Thyroid gland (tissue), 4 donors: ENCODE data around the gene CDH4. TPM values are rescaled to one million over a fixed set of nuclear protein-coding genes. Genes with fewer than 3 reads are reported as not detected.

Experiments
- DNase-seq, 2 donors: peaks; one replicate each; pipeline ENCODE4 v3.0.0-alpha.2; 2019
- H3K27ac ChIP-seq, 3 donors: fragments of 200-600 bp; sonication (generic); 1 replicate in 2 of 3; 2 replicates in 1 of 3; pipeline ENCODE4 v1.5.1; 2016 to 2019; ENCODE audit warnings: mild to moderate bottlenecking in 1 of 3, moderate library complexity in 1 of 3
- H3K27me3 ChIP-seq: fragments of 200-600 bp; sonication (generic); one replicate; pipeline ENCODE4 v1.5.1; 2019
- H3K36me3 ChIP-seq, 2 donors: fragments of 200-600 bp; sonication (generic); one replicate each; pipeline ENCODE4 v1.5.1; 2016 to 2019
- H3K4me1 ChIP-seq, 2 donors: fragments of 200-600 bp; sonication (generic); one replicate each; pipeline ENCODE4 v1.5.1; 2017 to 2019
- H3K4me3 ChIP-seq, 3 donors: fragments of 200-600 bp; sonication (generic); replicated peaks in 1 of 3; 1 replicate in 2 of 3; 2 replicates in 1 of 3; pipeline ENCODE4 v1.5.1; 2016; ENCODE audit warnings: mild to moderate bottlenecking in 1 of 3
- H3K9me3 ChIP-seq: fragments of 200-600 bp; sonication (generic); one replicate; pipeline ENCODE4 v1.5.1; 2017
- CTCF ChIP-seq, 6 experiments: fragments of 200-600 bp in 3 of 6; fragments of 450-650 bp in 3 of 6; sonication (generic) in 3 of 6; IDR thresholded peaks; one replicate each; pipeline ENCODE4 v1.5.1; 2016 to 2019; ENCODE audit warnings: antibody characterized with exemption in 6 of 6, mild to moderate bottlenecking in 2 of 6, inconsistent platforms in 1 of 6, moderate library complexity in 1 of 6
- POLR2A ChIP-seq, 2 donors: fragments of 450-650 bp; IDR thresholded peaks; one replicate each; pipeline ENCODE4 v1.6.1; 2017; ENCODE audit warnings: antibody characterized with exemption in 2 of 2, mild to moderate bottlenecking in 2 of 2, moderate library complexity in 1 of 2
- WGBS, 2 donors: methylation state at CpG; one replicate each; pipeline ENCODE4 v1.1.5; 2017; 5-methylcytosine and 5-hydroxymethylcytosine counted together
- intact Hi-C: fragments of 100-400 bp; cut with DNase I; formaldehyde crosslinking; loops from one replicate; pipeline ENCODE4 v1.15.1; 2023
- total RNA-seq, 4 donors: library from RNA; depleted of rRNA; stranded (reverse); fragments of >200 nt; gene quantifications; one replicate each; pipeline ENCODE4 v1.2.3, GENCODE V29; 2016

The CDH4 gene
- total RNA-seq, 4 donors from 2014 or later = 0.22 to 0.29 (median 0.29) TPM; not detected in 1

- no peak for TF ChIP-seq POLR2A (IDR thresholded peaks at IDR 0.05)
- no peak for TF ChIP-seq CTCF (IDR thresholded peaks at IDR 0.05)
- no peaks in the 10 kb centered on the region for H3K4me1 ChIP-seq
- 86 to 88% methylated on average over 13 of the region's 13 CpGs for WGBS, 2 donors
- H3K27me3 ChIP-seq = no peaks in the 10 kb centered on the region
- intact Hi-C loops = no loop called here
- no peak for DNase-seq
- H3K4me3 ChIP-seq = no peak overlapping the region
- H3K9me3 ChIP-seq = no peaks in the 10 kb centered on the region
- H3K27ac ChIP-seq = no peak overlapping the region
- no peaks in the 10 kb centered on the region for H3K36me3 ChIP-seq
These were observed 69.4 kb downstream of the CDH4 start for GRCh38 chr20:61321481-61321880.

- Histone ChIP-seq H3K4me3 (no peak overlapping the region), H3K36me3 (no peaks in the 10 kb centered on the region), H3K4me1 (no peaks in the 10 kb centered on the region), H3K9me3 (no peaks in the 10 kb centered on the region), H3K27me3 (no peaks in the 10 kb centered on the region), H3K27ac (no peak overlapping the region)
- intact Hi-C loops = no loop called here
- TF ChIP-seq POLR2A (IDR thresholded peaks at IDR 0.05) = no peak
- TF ChIP-seq CTCF (IDR thresholded peaks at IDR 0.05) = no peak
- no peak for DNase-seq
- 74 to 81% methylated on average over 12 to 14 of the region's 14 CpGs for WGBS, 2 donors
These were observed 70.2 kb downstream of the CDH4 start for GRCh38 chr20:61322151-61322865.

- TF ChIP-seq CTCF (IDR thresholded peaks at IDR 0.05) (no peak), POLR2A (IDR thresholded peaks at IDR 0.05) (no peak)
- 75 to 77% methylated on average over 8 of the region's 8 CpGs for WGBS, 2 donors
- H3K4me3 ChIP-seq = no peak overlapping the region
- H3K27ac ChIP-seq = no peak overlapping the region
- no peak for DNase-seq
- H3K27me3 ChIP-seq = no peaks in the 10 kb centered on the region
- no peaks in the 10 kb centered on the region for H3K9me3 ChIP-seq
- no peaks in the 10 kb centered on the region for H3K4me1 ChIP-seq
- no peaks in the 10 kb centered on the region for H3K36me3 ChIP-seq
- intact Hi-C loops = no loop called here
These were observed 72.8 kb downstream of the CDH4 start for GRCh38 chr20:61324906-61325305.

- H3K9me3 ChIP-seq = no peaks in the 10 kb centered on the region
- TF ChIP-seq POLR2A (IDR thresholded peaks at IDR 0.05) (no peak), CTCF (IDR thresholded peaks at IDR 0.05) (no peak)
- no peak for DNase-seq
- WGBS, 2 donors = 74 to 77% methylated on average over 10 of the region's 10 CpGs
- intact Hi-C loops = no loop called here
- no peaks in the 10 kb centered on the region for H3K4me1 ChIP-seq
- H3K27ac ChIP-seq = no peak overlapping the region
- no peaks in the 10 kb centered on the region for H3K27me3 ChIP-seq
- no peaks in the 10 kb centered on the region for H3K36me3 ChIP-seq
- no peak overlapping the region for H3K4me3 ChIP-seq
These were observed 73.7 kb downstream of the CDH4 start for GRCh38 chr20:61325718-61326117.

- H3K27me3 ChIP-seq = no peaks in the 10 kb centered on the region
- intact Hi-C loops = no loop called here
- H3K4me1 ChIP-seq = no peaks in the 10 kb centered on the region
- no peak for DNase-seq
- WGBS, 2 donors = 77 to 87% methylated on average over 17 of the region's 17 CpGs
- no peaks in the 10 kb centered on the region for H3K36me3 ChIP-seq
- TF ChIP-seq POLR2A (IDR thresholded peaks at IDR 0.05) (no peak), CTCF (IDR thresholded peaks at IDR 0.05) (no peak)
- no peak overlapping the region for H3K27ac ChIP-seq
- no peak overlapping the region for H3K4me3 ChIP-seq
- H3K9me3 ChIP-seq = no peaks in the 10 kb centered on the region
These were observed 77.0 kb downstream of the CDH4 start for GRCh38 chr20:61328911-61329558.
